ENCODE measurements around the gene IGF1.

- TF ChIP-seq POLR2A (IDR thresholded peaks at IDR 0.05) = no peak
- TF ChIP-seq, protein P1, sequence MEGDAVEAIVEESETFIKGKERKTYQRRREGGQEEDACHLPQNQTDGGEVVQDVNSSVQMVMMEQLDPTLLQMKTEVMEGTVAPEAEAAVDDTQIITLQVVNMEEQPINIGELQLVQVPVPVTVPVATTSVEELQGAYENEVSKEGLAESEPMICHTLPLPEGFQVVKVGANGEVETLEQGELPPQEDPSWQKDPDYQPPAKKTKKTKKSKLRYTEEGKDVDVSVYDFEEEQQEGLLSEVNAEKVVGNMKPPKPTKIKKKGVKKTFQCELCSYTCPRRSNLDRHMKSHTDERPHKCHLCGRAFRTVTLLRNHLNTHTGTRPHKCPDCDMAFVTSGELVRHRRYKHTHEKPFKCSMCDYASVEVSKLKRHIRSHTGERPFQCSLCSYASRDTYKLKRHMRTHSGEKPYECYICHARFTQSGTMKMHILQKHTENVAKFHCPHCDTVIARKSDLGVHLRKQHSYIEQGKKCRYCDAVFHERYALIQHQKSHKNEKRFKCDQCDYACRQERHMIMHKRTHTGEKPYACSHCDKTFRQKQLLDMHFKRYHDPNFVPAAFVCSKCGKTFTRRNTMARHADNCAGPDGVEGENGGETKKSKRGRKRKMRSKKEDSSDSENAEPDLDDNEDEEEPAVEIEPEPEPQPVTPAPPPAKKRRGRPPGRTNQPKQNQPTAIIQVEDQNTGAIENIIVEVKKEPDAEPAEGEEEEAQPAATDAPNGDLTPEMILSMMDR (IDR thresholded peaks at IDR 0.05) = no peak
Measured at GRCh38 chr12:102479099-102479885, 1.1 kb downstream of the IGF1 start.

All from testis (tissue), 2 donors.